Measurements from ENCODE around the gene TPPP2. TPM values are rescaled to one million over a fixed set of nuclear protein-coding genes. Genes with fewer than 3 reads are reported as not detected.

TPPP2 gene
- total and polyA plus RNA-seq, 10 of the 15 experiments (the other 5 are each of a cell fraction or from before 2014, with no cell fraction given), result not detected

DNA sequence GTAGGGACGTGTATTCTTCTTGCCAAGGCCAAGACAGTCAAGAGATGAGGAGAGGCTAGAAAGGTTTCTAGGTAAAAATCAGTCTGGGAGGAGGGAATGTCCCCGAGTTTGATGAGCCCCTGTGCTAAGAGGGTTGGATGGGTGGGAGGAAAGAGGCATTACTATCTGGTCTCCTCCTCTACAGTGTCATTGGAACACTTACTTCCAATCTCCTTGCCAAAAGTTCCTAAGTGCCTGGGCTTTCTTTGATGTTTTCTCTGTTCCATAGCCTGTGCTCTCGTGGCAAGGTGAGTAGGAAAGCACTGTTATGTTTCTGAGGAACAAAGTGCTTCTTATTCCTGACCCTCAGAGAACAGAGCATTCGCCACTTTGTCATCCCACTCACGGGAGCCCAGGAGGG is 4.7 kb downstream of the TPPP2 start, which contains the start of gene RNASE13:
RNASE13 (minus strand) TSS at position 101 of the 400 bp plus-strand sequence. CDS start 519 bp downstream, outside the sequence.
- WGBS (ENCODE audit: insufficient coverage, insufficient replicate concordance, low lambda C conversion rate, missing lambda C conversion rate), result 7% methylated on average over 5 of the region's 5 CpGs
- Histone ChIP-seq H4K20me1 (ENCODE audit: control insufficient read depth, insufficient read depth) (no peaks in the 10 kb centered on the region), H3K9ac (ENCODE audit: control insufficient read depth, insufficient read depth, low read length) (no peak within 1 kb of the TSS), H3K9me3 (replicated peaks; ENCODE audit: control insufficient read depth, insufficient read depth, low read length) (no peaks in the 10 kb centered on the region), H3K4me2 (ENCODE audit: control insufficient read depth, insufficient read depth) (peak within 1 kb of the TSS; percentile 4), H3K79me2 (ENCODE audit: control insufficient read depth, insufficient read depth, low read length) (no peaks in the 10 kb centered on the region), H2AFZ (ENCODE audit: control insufficient read depth, low read depth, low read length) (peak within 1 kb of the TSS; percentile 13), H3K36me3 (ENCODE audit: control insufficient read depth in 2 of 2, insufficient read depth in 2 of 2, low read length in 1 of 2) (no peaks in the 10 kb centered on the region), H3K27me3 (replicated peaks in 1 of 2; ENCODE audit: control insufficient read depth in 2 of 2, insufficient read depth in 2 of 2, low read length in 1 of 2) (peaks cover 0 to 9% of the 10 kb centered on the region in 2 experiments; a peak in 2 of 4 replicates), H3K4me3 (no peak within 1 kb of the TSS), H3K4me1 (ENCODE audit: control insufficient read depth, insufficient read depth, low read length) (peaks cover 8% of the 10 kb centered on the region), H3K27ac (ENCODE audit: control insufficient read depth, insufficient read depth) (no peak within 1 kb of the TSS)
- TF ChIP-seq, protein P1, sequence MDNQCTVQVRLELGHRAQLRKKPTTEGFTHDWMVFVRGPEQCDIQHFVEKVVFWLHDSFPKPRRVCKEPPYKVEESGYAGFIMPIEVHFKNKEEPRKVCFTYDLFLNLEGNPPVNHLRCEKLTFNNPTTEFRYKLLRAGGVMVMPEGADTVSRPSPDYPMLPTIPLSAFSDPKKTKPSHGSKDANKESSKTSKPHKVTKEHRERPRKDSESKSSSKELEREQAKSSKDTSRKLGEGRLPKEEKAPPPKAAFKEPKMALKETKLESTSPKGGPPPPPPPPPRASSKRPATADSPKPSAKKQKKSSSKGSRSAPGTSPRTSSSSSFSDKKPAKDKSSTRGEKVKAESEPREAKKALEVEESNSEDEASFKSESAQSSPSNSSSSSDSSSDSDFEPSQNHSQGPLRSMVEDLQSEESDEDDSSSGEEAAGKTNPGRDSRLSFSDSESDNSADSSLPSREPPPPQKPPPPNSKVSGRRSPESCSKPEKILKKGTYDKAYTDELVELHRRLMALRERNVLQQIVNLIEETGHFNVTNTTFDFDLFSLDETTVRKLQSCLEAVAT (IDR thresholded peaks at IDR 0.05), result no peak
- no peak for TF ChIP-seq NBN (IDR thresholded peaks at IDR 0.05)
- no peak for TF ChIP-seq ESRRA (IDR thresholded peaks at IDR 0.05; ENCODE audit: low read length)
- no peak for TF ChIP-seq SREBF2 (IDR thresholded peaks at IDR 0.05; ENCODE audit: low read length)
- TF ChIP-seq, protein P2, sequence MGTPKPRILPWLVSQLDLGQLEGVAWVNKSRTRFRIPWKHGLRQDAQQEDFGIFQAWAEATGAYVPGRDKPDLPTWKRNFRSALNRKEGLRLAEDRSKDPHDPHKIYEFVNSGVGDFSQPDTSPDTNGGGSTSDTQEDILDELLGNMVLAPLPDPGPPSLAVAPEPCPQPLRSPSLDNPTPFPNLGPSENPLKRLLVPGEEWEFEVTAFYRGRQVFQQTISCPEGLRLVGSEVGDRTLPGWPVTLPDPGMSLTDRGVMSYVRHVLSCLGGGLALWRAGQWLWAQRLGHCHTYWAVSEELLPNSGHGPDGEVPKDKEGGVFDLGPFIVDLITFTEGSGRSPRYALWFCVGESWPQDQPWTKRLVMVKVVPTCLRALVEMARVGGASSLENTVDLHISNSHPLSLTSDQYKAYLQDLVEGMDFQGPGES (IDR thresholded peaks at IDR 0.05), result no peak
- no peak for TF ChIP-seq HDAC2 (IDR thresholded peaks at IDR 0.05)
- TF ChIP-seq, protein P3, sequence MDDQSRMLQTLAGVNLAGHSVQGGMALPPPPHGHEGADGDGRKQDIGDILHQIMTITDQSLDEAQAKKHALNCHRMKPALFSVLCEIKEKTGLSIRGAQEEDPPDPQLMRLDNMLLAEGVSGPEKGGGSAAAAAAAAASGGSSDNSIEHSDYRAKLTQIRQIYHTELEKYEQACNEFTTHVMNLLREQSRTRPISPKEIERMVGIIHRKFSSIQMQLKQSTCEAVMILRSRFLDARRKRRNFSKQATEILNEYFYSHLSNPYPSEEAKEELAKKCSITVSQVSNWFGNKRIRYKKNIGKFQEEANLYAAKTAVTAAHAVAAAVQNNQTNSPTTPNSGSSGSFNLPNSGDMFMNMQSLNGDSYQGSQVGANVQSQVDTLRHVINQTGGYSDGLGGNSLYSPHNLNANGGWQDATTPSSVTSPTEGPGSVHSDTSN (IDR thresholded peaks at IDR 0.05; ENCODE audit: insufficient replicate concordance, low read depth, low read length), result no peak
- TF ChIP-seq ZNF622 (IDR thresholded peaks at IDR 0.05), result no peak
- no peak for TF ChIP-seq POLR2A (IDR thresholded peaks at IDR 0.05; ENCODE audit: low read depth, low read length)
- TF ChIP-seq IRF4 (IDR thresholded peaks at IDR 0.05; ENCODE audit: low read depth, low read length), result no peak
- no peak for TF ChIP-seq TCF7 (IDR thresholded peaks at IDR 0.05; ENCODE audit: borderline replicate concordance)
- TF ChIP-seq, protein P4, sequence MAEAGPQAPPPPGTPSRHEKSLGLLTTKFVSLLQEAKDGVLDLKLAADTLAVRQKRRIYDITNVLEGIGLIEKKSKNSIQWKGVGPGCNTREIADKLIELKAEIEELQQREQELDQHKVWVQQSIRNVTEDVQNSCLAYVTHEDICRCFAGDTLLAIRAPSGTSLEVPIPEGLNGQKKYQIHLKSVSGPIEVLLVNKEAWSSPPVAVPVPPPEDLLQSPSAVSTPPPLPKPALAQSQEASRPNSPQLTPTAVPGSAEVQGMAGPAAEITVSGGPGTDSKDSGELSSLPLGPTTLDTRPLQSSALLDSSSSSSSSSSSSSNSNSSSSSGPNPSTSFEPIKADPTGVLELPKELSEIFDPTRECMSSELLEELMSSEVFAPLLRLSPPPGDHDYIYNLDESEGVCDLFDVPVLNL (IDR thresholded peaks at IDR 0.05; ENCODE audit: low read depth, low read length), result no peak
- no peak for TF ChIP-seq ZBED1 (IDR thresholded peaks at IDR 0.05; ENCODE audit: borderline replicate concordance)
- no peak for TF ChIP-seq LARP7 (IDR thresholded peaks at IDR 0.05)
- no peak for TF ChIP-seq IKZF2 (IDR thresholded peaks at IDR 0.05)
- no peak for TF ChIP-seq YY1 (IDR thresholded peaks at IDR 0.05; ENCODE audit: low read depth, low read length)
- TF ChIP-seq, protein P5, sequence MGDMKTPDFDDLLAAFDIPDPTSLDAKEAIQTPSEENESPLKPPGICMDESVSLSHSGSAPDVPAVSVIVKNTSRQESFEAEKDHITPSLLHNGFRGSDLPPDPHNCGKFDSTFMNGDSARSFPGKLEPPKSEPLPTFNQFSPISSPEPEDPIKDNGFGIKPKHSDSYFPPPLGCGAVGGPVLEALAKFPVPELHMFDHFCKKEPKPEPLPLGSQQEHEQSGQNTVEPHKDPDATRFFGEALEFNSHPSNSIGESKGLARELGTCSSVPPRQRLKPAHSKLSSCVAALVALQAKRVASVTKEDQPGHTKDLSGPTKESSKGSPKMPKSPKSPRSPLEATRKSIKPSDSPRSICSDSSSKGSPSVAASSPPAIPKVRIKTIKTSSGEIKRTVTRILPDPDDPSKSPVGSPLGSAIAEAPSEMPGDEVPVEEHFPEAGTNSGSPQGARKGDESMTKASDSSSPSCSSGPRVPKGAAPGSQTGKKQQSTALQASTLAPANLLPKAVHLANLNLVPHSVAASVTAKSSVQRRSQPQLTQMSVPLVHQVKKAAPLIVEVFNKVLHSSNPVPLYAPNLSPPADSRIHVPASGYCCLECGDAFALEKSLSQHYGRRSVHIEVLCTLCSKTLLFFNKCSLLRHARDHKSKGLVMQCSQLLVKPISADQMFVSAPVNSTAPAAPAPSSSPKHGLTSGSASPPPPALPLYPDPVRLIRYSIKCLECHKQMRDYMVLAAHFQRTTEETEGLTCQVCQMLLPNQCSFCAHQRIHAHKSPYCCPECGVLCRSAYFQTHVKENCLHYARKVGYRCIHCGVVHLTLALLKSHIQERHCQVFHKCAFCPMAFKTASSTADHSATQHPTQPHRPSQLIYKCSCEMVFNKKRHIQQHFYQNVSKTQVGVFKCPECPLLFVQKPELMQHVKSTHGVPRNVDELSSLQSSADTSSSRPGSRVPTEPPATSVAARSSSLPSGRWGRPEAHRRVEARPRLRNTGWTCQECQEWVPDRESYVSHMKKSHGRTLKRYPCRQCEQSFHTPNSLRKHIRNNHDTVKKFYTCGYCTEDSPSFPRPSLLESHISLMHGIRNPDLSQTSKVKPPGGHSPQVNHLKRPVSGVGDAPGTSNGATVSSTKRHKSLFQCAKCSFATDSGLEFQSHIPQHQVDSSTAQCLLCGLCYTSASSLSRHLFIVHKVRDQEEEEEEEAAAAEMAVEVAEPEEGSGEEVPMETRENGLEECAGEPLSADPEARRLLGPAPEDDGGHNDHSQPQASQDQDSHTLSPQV (IDR thresholded peaks at IDR 0.05), result no peak
- TF ChIP-seq EZH2 (IDR thresholded peaks at IDR 0.05; ENCODE audit: borderline replicate concordance, control insufficient read depth, low read depth, low read length), result no peak
- TF ChIP-seq YBX1 (IDR thresholded peaks at IDR 0.05), result no peak
- CTCF ChIA-PET, result interaction anchor here (1.0 to 3.2 kb wide), 5 partner anchors 12 to 71 kb away, joined by 3 to 14 read pairs (median 4); no protein-coding TSS in a partner anchor
- intact Hi-C loops (cut with micrococcal nuclease; ENCODE audit: unreplicated experiment) (no loop called here), in situ Hi-C loops (cut with MboI) (no loop called here)
- no peak for ATAC-seq
- FAIRE-seq, result no peak
- no TSS peak for BruUV-seq (replicated peaks)
- RAD21 ChIA-PET (ENCODE audit: unreplicated experiment), result no interaction called here
- SMC1A ChIA-PET (ENCODE audit: uncharacterized antibody, unreplicated experiment), result no interaction called here
- POLR2A ChIA-PET, result no interaction called here
- DNase-seq (ENCODE audit: low read depth, low spot score), result no peak

Measured in GM12878 (cell line).